Neural progenitor cell (in vitro differentiated cells): Measurements from ENCODE around the gene KCTD2.

ENCODE experiments used
- CTCF ChIP-seq: fragments of 200-600 bp; sonication (generic); IDR thresholded peaks from 2 replicates; pipeline ENCODE4 v1.5.1; 2017; ENCODE audit warnings: antibody characterized with exemption, mild to moderate bottlenecking
- EZH2 ChIP-seq: fragments of 200-600 bp; sonication (generic); IDR thresholded peaks from 2 replicates; pipeline ENCODE4 v1.6.1; 2017; ENCODE audit warnings: antibody characterized with exemption, mild to moderate bottlenecking, moderate library complexity
- EZH2phosphoT487 ChIP-seq: fragments of 200-600 bp; sonication (generic); IDR thresholded peaks from 2 replicates; pipeline ENCODE4 v1.6.1; 2017; ENCODE audit warnings: antibody characterized with exemption

DNA sequence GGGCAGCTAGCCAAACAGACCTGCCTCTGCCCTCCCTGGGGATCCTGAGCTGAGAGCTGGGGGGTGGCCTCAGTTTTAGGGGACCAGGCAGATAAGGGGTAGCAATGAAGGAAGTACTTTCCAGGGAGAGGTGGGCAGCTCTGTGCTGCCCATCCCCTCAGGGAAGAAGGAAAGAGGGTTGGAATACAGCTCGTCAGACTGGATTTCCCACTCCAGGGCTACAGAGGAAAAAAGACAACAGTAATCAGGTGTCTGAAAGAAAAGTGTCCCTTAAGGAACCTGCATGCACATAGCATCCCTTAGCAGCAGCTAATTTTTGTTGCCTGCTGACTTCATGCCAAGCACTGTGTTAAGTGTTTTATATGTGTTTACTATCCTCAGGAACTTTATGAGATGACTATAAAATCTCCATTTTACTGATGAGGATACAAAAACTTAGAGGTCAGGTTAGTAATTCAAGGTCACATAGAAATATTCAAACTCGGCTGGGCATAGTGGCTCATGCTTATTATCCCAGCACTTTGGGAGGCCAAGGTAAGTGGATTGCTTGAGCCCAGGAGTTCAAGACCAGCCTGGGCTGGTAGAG, 37.8 kb upstream of the KCTD2 start:
- TF ChIP-seq CTCF (no peak), EZH2 (no peak), EZH2phosphoT487 (no peak)
